Mucosa of descending colon (tissue), 3 donors: Measurements from ENCODE around the gene TMEM91. TPM values are rescaled to one million over a fixed set of nuclear protein-coding genes. Genes with fewer than 3 reads are reported as not detected.
"Not testable (repeated sequence)": the region's sequence is repeated elsewhere in the genome, so short reads cannot be mapped to it uniquely, and the experiment has no call there.

Source experiments
- ATAC-seq: fragments of 200-7000 bp; cut with Tn5 transposase; one replicate; pipeline ENCODE4 v1.9.1; 2020; ENCODE audit warnings: mild to moderate bottlenecking, moderate library complexity
- DNase-seq, 3 donors: peaks; one replicate each; pipeline ENCODE4 v3.0.0-alpha.2; 2020
- H3K36me3 ChIP-seq: fragments of 200-600 bp; one replicate; pipeline ENCODE4 v1.8.0; 2021; ENCODE audit warnings: low read depth, mild to moderate bottlenecking
- H3K4me1 ChIP-seq: fragments of 200-600 bp; one replicate; pipeline ENCODE4 v1.8.0; 2021; ENCODE audit warnings: low read depth, mild to moderate bottlenecking
- H3K4me3 ChIP-seq: fragments of 200-600 bp; one replicate; pipeline ENCODE4 v1.8.0; 2021; ENCODE audit warnings: mild to moderate bottlenecking
- H3K9me3 ChIP-seq: fragments of 200-600 bp; one replicate; pipeline ENCODE4 v1.8.0; 2021; ENCODE audit warnings: mild to moderate bottlenecking
- CTCF ChIP-seq: fragments of 200-600 bp; IDR thresholded peaks from one replicate; pipeline ENCODE4 v1.8.0; 2022; ENCODE audit warnings: antibody characterized with exemption, mild to moderate bottlenecking
- intact Hi-C, 2 donors: fragments of 100-400 bp; cut with DNase I in 1 of 2; cut with micrococcal nuclease in 1 of 2; formaldehyde crosslinking; loops; one replicate each; pipeline versions ENCODE4 v1.11.0 to v1.11.1; 2022; cut with DNase I, micrococcal nuclease
- total RNA-seq, 3 donors: library from RNA; stranded (reverse); fragmentation: NEBNext Ultra II Directional in 2 of 3; extraction: Animal tissue kit (Norgen Biotek cat#: 25700) in 2 of 3; gene quantifications; one replicate each; pipeline versions ENCODE4 v1.2.1 to v1.2.4, GENCODE V29; 2021 to 2023
- donor health status: DM: no; HTN: no; CAD: no; lungs with moderate emphysema.
- donor health status: DM: no; HTN: no; CAD: no.
- donor health status: DM: no; HTN: yes; CAD: no.

The TMEM91 gene
- total RNA-seq, 3 donors from 2014 or later: 3.8 to 15.2 (median 5.6) TPM

- Histone ChIP-seq H3K9me3 (no peaks in the 10 kb centered on the region), H3K4me1 (peaks cover 4% of the 10 kb centered on the region), H3K4me3 (no peak overlapping the region), H3K36me3 (no peaks in the 10 kb centered on the region)
- DNase-seq (no peak), ATAC-seq (no peak)
- intact Hi-C loops: no loop called here
- TF ChIP-seq CTCF: no peak
Observed at GRCh38 chr19:41403181-41403970, 27.0 kb downstream of the TMEM91 start.

GRCh38 chr19:41405776-41406175 is 29.4 kb downstream of the TMEM91 start:
- Histone ChIP-seq H3K4me3 (no peak overlapping the region), H3K4me1 (peaks cover 6% of the 10 kb centered on the region), H3K36me3 (no peaks in the 10 kb centered on the region), H3K9me3 (no peaks in the 10 kb centered on the region)
- no peak for ATAC-seq
- intact Hi-C loops: no loop called here
- no peak for DNase-seq
- no peak for TF ChIP-seq CTCF

GRCh38 chr19:41407271-41407670 is 30.9 kb downstream of the TMEM91 start:
- Histone ChIP-seq H3K9me3 (no peaks in the 10 kb centered on the region), H3K4me1 (peaks cover 6% of the 10 kb centered on the region), H3K4me3 (no peak overlapping the region), H3K36me3 (no peaks in the 10 kb centered on the region)
- ATAC-seq (peak; percentile 32), DNase-seq (no peak)
- intact Hi-C loops: no loop called here
- TF ChIP-seq CTCF: no peak

- ATAC-seq (peak; percentile 58), DNase-seq (peak in 1 of 3 donors; percentile 37)
- H3K4me3 ChIP-seq: no peak overlapping the region
- no peak for TF ChIP-seq CTCF
- no peaks in the 10 kb centered on the region for H3K36me3 ChIP-seq
- peaks cover 6% of the 10 kb centered on the region for H3K4me1 ChIP-seq
- intact Hi-C loops: no loop called here
- H3K9me3 ChIP-seq: no peaks in the 10 kb centered on the region
Observed at GRCh38 chr19:41408256-41408655, 31.9 kb downstream of the TMEM91 start.

- DNase-seq, ATAC-seq, H3K4me3 ChIP-seq, intact Hi-C loops, H3K9me3 ChIP-seq, H3K4me1 ChIP-seq, H3K36me3 ChIP-seq: not testable (repeated sequence)
Observed at GRCh38 chr19:41408846-41409245, 32.5 kb downstream of the TMEM91 start.

- intact Hi-C loops: no loop called here
- DNase-seq (peak in 1 of 3 donors; percentile 33), ATAC-seq (peak; percentile 89)
- peaks cover 7% of the 10 kb centered on the region for H3K4me1 ChIP-seq
- H3K36me3 ChIP-seq: no peaks in the 10 kb centered on the region
- no peaks in the 10 kb centered on the region for H3K9me3 ChIP-seq
- no peak overlapping the region for H3K4me3 ChIP-seq
- no peak for TF ChIP-seq CTCF
Observed at GRCh38 chr19:41409288-41409687, 33.0 kb downstream of the TMEM91 start.
